GM08714 (cell line): ENCODE measurements around the gene HAUS3.
A peak's percentile ranks its signal among the peaks of the same experiment; 100 is the strongest.

Experiments
- H3K4me3 ChIP-seq: fragments of 200-500 bp; sonication (Bioruptor generic); 2 replicates; pipeline ENCODE4 v1.5.1; 2014; ENCODE audit warnings: mild to moderate bottlenecking, low read length, inconsistent platforms
- ZNF274 ChIP-seq: IDR thresholded peaks from 2 replicates; pipeline ENCODE4 v1.6.1; 2012; ENCODE audit warnings: mild to moderate bottlenecking, low read depth, low read length

Gene HAUS3, protein sequence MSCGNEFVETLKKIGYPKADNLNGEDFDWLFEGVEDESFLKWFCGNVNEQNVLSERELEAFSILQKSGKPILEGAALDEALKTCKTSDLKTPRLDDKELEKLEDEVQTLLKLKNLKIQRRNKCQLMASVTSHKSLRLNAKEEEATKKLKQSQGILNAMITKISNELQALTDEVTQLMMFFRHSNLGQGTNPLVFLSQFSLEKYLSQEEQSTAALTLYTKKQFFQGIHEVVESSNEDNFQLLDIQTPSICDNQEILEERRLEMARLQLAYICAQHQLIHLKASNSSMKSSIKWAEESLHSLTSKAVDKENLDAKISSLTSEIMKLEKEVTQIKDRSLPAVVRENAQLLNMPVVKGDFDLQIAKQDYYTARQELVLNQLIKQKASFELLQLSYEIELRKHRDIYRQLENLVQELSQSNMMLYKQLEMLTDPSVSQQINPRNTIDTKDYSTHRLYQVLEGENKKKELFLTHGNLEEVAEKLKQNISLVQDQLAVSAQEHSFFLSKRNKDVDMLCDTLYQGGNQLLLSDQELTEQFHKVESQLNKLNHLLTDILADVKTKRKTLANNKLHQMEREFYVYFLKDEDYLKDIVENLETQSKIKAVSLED

DNA sequence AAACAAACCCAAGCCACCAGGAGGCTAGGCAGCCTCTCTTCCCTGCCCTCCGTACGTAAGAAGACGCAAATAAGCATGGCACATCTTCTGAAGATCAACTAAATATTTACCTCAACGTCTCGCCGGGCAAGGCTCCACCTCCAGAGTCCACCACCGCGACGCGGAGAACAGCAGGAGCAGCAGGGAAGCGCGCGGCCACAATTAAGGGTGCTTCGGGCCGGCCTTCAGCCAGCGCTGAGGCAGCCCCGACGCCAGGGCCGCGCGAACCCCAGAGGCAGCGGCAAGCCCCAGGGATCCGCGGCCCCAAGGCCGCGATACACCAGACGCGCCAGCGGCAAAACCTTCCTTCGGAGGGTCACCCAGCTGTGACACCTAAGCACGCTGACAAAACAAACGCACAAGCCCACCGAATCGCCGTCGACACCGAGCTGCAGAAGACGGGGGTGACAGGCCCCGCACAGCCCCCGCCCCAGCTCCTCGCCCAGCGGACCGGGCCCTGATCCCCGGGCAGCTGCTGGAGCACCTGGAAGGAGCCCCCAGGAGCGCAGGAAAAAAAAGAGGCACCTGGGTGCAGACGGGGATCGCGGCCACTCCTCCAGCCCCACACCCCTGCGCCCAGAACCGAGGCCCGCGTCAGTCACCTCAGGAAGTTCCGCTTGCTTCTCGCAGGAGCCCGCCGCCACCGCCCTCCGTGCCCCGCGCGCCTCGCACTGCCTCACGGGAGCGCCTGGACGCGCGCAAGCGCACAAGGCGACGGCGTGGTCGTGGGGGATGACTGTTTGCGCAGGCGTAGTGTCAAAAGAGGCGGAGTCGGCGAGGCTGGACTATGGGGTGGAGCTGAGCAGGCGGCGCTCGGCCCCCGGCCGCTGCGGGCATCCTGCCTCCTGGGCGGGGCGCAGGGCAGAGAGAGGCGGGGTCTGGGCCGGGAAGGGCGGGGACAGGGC is at the start of gene HAUS3, which contains the start of gene POLN:
Gene HAUS3 (minus strand): TSS at position 712 of the 944 bp plus-strand sequence. CDS start 1,175 bp downstream, outside the sequence.
Gene POLN (minus strand): TSS at position 712 of the 944 bp plus-strand sequence. CDS start 12,890 bp downstream, outside the sequence.
- no peak for TF ChIP-seq ZNF274
- H3K4me3 ChIP-seq = peak within 1 kb of the TSS; percentile 73

DNA sequence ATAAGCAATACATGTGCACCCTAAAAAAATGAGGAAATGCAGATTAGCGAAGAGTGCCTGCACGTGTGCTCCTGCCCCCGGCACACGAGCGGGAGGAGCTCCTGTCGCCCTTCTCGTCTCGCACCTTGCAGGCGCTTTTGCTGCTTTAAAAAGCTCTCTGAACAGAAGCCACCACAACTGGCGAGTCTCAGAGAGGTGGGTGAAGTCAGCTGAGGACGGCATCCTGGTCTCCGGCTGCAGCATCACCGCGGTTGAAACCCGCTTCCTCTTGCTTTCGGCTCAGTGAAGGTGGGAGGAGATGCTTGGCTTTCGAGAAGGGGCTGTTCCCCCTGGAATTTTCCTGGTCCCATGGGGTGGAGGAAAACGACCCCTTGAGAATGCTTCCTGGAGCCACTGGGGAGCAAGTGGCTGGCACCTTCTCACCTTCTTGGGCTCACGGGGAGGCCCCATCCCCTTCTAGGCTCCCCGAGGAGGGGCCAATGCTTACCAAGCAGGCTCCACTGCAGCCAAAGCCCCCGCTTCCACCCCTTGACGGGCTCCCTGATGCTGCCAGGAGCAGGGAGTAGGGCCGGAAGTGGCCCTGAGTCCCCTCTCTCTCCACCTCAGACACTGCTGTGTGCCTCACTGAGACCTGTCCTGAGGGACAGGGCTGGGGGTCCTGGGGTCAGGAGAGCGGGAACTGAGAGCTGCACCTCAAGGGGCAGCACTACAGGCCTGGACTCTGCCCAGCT is 49.2 kb upstream of the HAUS3 start:
- no peak overlapping the region for H3K4me3 ChIP-seq
- no peak for TF ChIP-seq ZNF274

DNA sequence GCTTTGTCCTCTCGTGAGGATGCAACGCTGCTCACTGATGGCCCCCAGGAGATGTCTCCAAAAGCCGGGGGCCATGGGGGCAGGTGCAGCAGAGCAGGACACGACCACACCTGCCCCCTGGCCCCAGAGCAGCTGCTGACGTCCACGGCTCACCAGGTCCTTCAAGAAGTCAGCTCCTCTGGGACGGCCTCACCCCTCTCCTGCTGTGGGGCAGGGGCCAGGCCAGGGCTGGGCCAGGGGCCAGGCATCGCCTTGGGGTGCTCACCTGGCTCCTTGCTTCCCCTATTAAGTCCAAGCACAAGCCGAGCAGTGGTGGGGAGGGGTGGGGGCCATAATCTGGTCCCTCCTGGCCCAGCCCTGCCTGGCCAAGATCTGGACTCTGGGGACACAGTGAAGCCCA is 48.6 kb upstream of the HAUS3 start:
- TF ChIP-seq ZNF274 = no peak

DNA sequence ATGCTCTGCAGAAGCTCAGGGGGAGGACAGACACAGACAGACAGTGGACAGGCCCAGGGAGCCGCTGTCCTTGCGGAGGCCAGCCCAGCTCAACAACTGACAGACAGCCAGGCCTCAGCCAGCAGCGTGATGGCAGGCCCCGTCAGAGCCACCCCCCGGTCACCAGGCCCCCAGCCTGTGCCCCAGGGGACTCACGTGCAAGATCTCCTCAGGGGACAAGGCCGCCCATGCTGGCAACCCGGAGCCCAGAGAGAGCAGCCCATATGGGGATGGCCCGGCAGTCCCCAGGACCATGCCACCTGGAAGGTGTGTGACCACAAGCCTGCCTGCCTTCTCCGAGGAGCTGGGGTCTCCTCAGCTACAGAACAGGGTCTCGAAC is 48.0 kb upstream of the HAUS3 start:
- H3K4me3 ChIP-seq = no peak overlapping the region
- TF ChIP-seq ZNF274 = no peak

More for the DNA sequence above, 48.6 kb upstream of the HAUS3 start:
- H3K4me3 ChIP-seq = no peak overlapping the region

DNA sequence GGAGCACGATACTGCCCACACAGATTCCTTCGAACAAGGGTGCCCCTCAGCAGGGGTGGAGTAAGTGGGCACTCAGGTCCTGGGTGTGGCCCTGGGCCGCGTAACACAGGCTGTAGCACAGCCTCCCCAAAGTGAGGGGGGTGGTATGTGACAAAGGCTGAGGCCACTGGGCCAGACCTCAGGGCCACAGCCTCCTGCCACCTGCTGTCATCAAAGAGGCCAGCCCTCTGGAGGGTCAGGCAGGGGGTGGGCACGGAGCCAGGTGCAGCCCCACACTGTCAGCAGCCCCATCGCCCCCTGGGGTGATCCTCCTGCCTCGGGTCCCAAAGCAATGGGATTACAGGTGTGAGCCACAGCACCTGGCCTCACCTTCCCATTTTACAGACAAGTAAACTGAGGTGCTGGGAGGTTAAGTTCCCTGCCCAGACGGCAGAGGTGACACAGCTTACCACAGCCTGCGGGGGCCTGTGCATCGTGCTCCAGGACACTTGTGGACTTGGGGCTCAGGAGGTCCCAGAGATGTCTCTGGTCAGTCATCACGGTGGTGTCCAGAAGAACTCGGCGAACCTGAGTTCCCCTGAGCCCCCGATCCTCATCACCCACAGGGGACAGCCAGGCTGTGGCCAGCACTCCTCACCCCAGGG is 47.5 kb upstream of the HAUS3 start:
- H3K4me3 ChIP-seq = no peak overlapping the region
- no peak for TF ChIP-seq ZNF274

DNA sequence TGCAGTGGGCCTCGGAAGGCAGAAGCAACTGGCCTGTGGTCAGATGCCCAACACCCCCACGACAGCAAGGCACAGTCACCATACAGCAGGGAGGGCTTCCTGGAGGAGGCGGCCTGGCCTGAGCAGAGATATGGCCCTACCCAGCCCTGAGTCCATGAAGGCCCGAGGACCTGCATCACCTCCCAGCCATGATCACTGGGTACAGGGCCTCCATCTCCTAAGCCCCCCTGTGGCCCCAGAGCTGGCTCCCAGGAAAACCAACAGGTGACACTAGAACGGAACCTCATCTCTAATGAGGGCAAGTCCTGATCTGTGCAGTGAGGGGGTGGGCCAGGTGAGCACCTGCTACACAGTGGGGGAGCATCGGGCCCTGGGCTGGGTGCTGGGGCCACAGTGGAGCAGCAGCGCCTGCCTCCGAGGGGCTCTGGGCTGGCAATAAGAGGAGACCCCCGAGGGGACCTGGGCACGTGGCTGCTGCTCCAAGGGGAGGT is 46.2 kb upstream of the HAUS3 start:
- H3K4me3 ChIP-seq = no peak overlapping the region
- no peak for TF ChIP-seq ZNF274

DNA sequence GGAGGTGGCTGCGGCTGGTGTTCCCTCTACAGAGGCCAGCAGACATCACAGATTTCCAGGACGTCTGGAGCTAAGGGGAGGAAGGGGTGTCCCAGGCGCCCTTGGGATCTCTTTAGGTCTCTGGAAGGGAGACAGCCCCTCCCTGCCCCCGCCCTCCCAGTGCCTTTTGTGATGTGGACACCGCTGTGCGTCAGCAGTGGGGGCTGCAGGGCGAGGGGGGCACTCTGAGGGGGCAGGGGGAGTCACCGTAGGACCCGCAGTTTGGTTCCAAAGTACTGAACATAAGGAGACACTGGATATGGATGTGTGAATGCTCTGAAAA is 45.6 kb upstream of the HAUS3 start:
- no peak for TF ChIP-seq ZNF274
- H3K4me3 ChIP-seq = no peak overlapping the region

DNA sequence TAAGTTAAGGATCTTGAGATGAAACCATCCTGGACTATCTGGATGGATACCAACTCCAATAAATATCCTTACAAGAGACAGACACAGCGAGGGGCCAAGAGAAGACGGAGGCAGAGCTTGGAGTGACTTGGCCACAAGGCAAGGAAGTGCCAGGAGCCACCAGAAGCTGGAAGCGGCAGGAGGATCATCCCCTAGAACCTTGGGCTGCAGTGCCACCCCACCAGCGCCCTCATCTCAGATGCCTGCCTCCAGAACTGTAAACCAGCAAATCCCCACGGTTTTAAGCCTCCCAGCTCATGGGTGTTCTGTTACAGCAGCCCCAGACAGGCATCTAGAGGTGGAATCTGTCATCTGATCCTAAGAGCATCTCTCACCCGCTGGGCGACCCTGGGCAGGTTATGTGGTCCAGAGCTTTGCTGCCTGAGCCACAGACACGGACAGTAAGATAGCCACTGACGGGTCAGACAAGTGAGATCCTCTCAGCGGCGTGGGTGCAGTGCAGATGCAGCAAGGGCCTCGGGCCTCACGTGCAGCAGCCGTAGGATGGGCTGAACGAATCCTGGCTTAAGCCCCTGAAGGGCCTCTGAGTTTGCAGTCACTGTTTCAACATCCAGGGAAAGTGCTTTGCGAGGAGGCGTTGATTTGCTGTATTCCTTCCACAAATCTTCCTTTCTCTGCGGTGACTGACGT is 45.1 kb upstream of the HAUS3 start:
- TF ChIP-seq ZNF274 = no peak
- H3K4me3 ChIP-seq = no peak overlapping the region

DNA sequence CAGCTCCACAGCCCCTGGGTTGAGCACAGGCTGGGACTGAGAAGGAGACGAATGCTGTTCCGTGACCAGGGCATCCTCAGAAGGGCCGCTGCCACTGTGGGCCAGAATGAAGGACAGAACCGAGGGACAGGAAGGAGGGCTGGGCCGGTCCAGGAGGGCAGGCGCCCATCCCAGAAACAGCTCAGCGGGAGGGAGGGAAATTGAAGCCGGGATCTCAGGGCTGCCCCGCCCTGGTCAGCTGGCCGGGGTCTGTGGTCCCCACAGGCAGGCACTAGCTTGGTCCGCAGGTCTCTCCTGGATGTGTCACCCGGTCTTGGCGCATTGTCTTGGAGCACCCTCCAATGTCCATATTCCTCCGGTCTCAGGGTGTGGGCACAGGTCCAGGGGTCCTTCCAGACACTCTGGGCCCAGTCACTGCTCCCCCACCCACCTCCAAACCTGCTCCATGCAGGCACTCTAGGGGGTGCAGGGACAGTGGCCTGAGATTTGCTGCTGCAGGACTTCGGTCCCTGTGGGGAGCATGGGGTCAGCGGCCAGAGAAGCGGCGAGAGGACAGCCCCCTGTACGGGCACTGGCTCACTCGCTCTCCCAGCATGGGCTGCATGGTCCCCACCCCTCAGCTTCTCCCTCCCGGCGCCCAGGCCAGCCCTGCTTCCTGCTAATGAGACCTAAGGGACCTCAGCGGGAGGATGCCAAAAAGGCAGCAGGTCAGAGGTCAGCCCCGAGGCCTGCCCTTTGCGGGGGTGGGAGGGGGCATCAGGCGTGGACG is 43.9 kb upstream of the HAUS3 start:
- no peak for TF ChIP-seq ZNF274
- no peak overlapping the region for H3K4me3 ChIP-seq

DNA sequence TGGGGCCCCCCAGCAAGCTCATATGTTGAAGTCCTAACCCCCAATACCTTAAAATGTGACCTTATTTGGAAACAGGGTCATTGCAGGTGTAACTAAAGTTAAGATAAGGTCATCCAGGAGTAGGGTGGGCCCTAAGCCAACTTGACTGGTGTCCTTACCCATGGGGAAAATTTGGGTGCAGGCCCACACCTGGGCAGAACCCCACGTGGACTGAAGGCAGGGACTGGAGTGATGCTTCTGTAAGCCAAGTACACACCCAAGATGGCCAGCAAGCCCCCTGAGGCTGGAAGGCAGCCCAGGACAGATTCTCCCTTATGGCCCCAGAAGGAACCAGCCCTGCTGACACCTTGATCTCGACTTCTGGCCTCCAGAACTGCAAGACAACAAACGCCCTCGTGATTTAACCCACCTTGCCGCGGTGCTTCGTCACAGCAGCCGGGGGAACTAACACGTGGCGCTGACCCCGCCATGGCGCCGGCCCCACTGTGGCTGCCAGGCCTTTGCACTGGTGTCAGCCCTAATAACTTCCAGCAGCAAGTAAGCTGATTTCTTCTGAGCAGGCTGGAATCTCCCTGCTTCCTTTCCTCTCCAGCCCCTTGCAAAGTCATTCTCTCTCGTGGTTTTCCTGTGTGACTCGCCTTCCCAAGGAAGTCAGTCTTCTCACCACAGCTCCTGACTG is 43.2 kb upstream of the HAUS3 start:
- H3K4me3 ChIP-seq = no peak overlapping the region
- no peak for TF ChIP-seq ZNF274

DNA sequence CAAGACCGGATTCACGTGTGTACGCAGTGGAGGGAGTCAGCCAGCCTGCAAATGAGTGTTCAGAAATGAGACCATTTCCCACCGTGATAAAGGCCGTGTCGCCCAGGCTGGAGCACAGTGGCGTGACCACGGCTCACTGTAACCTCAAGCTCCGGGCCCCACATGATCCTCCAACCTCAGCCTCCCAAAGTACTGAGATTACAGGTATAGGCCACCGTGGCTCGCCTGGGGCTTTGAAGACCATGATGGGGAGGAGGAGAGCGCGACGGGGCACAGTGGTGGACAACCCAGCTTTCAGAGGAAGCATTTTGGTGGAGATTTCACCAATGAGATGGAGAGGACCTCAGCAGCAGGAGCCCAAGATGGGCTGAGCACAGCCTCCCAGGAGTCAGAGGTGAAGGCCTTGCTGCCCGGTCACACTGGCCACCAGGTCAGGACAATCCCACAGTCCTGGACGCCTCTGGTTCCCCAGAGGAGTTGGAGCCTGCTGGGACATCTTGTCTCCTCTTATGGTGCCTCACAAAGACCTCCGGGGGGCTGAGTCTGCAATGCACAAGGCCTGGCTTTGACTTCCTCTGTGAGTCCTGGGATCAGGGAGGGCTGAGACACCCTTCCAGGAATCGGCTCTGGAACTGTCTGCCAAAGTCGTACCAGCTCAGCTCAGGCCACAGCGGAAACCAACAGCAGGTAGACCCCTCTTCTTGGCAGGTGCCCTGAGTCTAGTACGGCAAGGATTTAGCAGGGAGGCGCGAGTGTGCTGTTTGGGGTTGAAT is 42.4 kb upstream of the HAUS3 start:
- no peak for TF ChIP-seq ZNF274
- no peak overlapping the region for H3K4me3 ChIP-seq
